HepG2 (cell line): ENCODE measurements around the gene CYTH1. TPM values are rescaled to one million over a fixed set of nuclear protein-coding genes. Genes with fewer than 3 reads are reported as not detected.

Experiments used
- ARNT ChIP-seq: fragments of 450-650 bp; IDR thresholded peaks from 2 replicates; pipeline ENCODE4 v1.6.1; 2017
- CEBPG ChIP-seq: IDR thresholded peaks from 2 replicates; pipeline ENCODE4 v1.6.1; 2016
- CENPBD1 ChIP-seq: sonication (generic); formaldehyde crosslinking; IDR thresholded peaks from 2 replicates; pipeline ENCODE4 v1.8.0; 2022; ENCODE audit warnings: missing genetic modification reagents, low read depth, mild to moderate bottlenecking, borderline replicate concordance
- CENPT ChIP-seq: sonication (generic); formaldehyde crosslinking; IDR thresholded peaks from 2 replicates; pipeline ENCODE4 v1.8.0; 2022; ENCODE audit warnings: low read depth, mild to moderate bottlenecking, moderate library complexity, missing genetic modification reagents
- GTF2F1 ChIP-seq: fragments of 150-350 bp; IDR thresholded peaks from 2 replicates; pipeline ENCODE4 v1.6.1; 2014; ENCODE audit warnings: low read length
- GTF3A ChIP-seq: sonication (generic); formaldehyde crosslinking; conservative IDR thresholded peaks from 2 replicates; pipeline ENCODE4 v1.4.0; 2020; ENCODE audit warnings: mild to moderate bottlenecking, missing genetic modification reagents
- MAF1 ChIP-seq: sonication (generic); formaldehyde crosslinking; IDR thresholded peaks from 2 replicates; pipeline ENCODE4 v1.5.0; 2020; ENCODE audit warnings: missing genetic modification reagents, borderline replicate concordance
- NONO ChIP-seq, 2 experiments: fragments of 450-650 bp in 1 of 2; sonication (generic) in 1 of 2; formaldehyde crosslinking in 1 of 2; IDR thresholded peaks in 1 of 2; conservative IDR thresholded peaks in 1 of 2; 2 replicates each; pipeline versions ENCODE4 v1.6.1 to v1.8.0; 2017 to 2022; ENCODE audit warnings: mild to moderate bottlenecking in 1 of 2, missing genetic modification reagents in 1 of 2, moderate library complexity in 1 of 2
- POLR2A ChIP-seq, 2 experiments: IDR thresholded peaks; 2 replicates each; pipeline ENCODE4 v1.6.1; 2011; ENCODE audit warnings: low read depth in 2 of 2, low read length in 2 of 2, mild to moderate bottlenecking in 1 of 2, moderate library complexity in 1 of 2; ENCODE audit not compliant: insufficient read depth in 1 of 2
- RBM22 ChIP-seq: fragments of 200-400 bp; formaldehyde crosslinking; optimal IDR thresholded peaks from 2 replicates; pipeline ENCODE3; 2017; ENCODE audit warnings: mild to moderate bottlenecking, low read length, moderate library complexity
- RXRA ChIP-seq: sonication (generic); formaldehyde crosslinking; IDR thresholded peaks from 2 replicates; pipeline ENCODE4 v1.5.1; 2020; ENCODE audit warnings: missing genetic modification reagents
- THRA ChIP-seq: sonication (generic); formaldehyde crosslinking; IDR thresholded peaks from 2 replicates; pipeline ENCODE4 v1.4.0; 2020; ENCODE audit warnings: missing genetic modification reagents, borderline replicate concordance
- TRAFD1 ChIP-seq: sonication (generic); formaldehyde crosslinking; IDR thresholded peaks from 2 replicates; pipeline ENCODE4 v1.5.1; 2020; ENCODE audit warnings: missing genetic modification reagents, mild to moderate bottlenecking, borderline replicate concordance
- TRIM22 ChIP-seq: fragments of 450-650 bp; IDR thresholded peaks from 2 replicates; pipeline ENCODE4 v1.6.1; 2017
- ZBTB7A ChIP-seq: sonication (generic); formaldehyde crosslinking; IDR thresholded peaks from 2 replicates; pipeline ENCODE4 v1.8.0; 2022; ENCODE audit warnings: mild to moderate bottlenecking, missing genetic modification reagents
- ZKSCAN1 ChIP-seq: fragments of 150-350 bp; IDR thresholded peaks from 2 replicates; pipeline ENCODE4 v1.6.1; 2014; ENCODE audit warnings: low read length
- ZNF224 ChIP-seq: sonication (generic); formaldehyde crosslinking; IDR thresholded peaks from 2 replicates; pipeline ENCODE4 v1.5.0; 2020; ENCODE audit warnings: mild to moderate bottlenecking, missing genetic modification reagents
- ZNF230 ChIP-seq: sonication (generic); formaldehyde crosslinking; IDR thresholded peaks from 2 replicates; pipeline ENCODE4 v1.4.0; 2020; ENCODE audit warnings: mild to moderate bottlenecking, missing genetic modification reagents
- ZNF24 ChIP-seq: fragments of 450-650 bp; IDR thresholded peaks from 2 replicates; pipeline ENCODE4 v1.6.1; 2017; ENCODE audit warnings: antibody characterized with exemption, mild to moderate bottlenecking
- ZNF335 ChIP-seq: sonication (generic); formaldehyde crosslinking; IDR thresholded peaks from 2 replicates; pipeline ENCODE4 v1.4.0; 2020; ENCODE audit warnings: missing genetic modification reagents
- ZNF33A ChIP-seq: sonication (generic); formaldehyde crosslinking; IDR thresholded peaks from 2 replicates; pipeline ENCODE4 v1.5.1; 2020; ENCODE audit warnings: missing genetic modification reagents, mild to moderate bottlenecking, moderate library complexity, borderline replicate concordance
- ZNF670 ChIP-seq: sonication (generic); formaldehyde crosslinking; IDR thresholded peaks from 2 replicates; pipeline ENCODE4 v1.8.0; 2022; ENCODE audit warnings: mild to moderate bottlenecking, missing genetic modification reagents, borderline replicate concordance
- polyA plus RNA-seq, 8 experiments: library from polyadenylated mRNA; depleted of rRNA in 3 of 8; stranded (reverse) in 7 of 8; unstranded in 1 of 8; fragments of >200 nt; fragmentation: Illumina TruSeq in 4 of 8; extraction: Trizol in 4 of 8; gene quantifications; 2 replicates each; pipeline versions ENCODE4 v1.2.1 to v1.2.3, GENCODE V29; 2011 to 2016; ENCODE audit warnings: low read depth in 4 of 8, missing spikeins in 1 of 8, mixed read lengths in 1 of 8; ENCODE audit not compliant: insufficient read depth in 1 of 8
- total RNA-seq, 5 experiments: library from RNA; depleted of rRNA; stranded (reverse); fragments of >200 nt; fragmentation: Illumina TruSeq; extraction: Trizol; gene quantifications; 2 replicates each; pipeline ENCODE4 v1.2.3, GENCODE V29; 2016; ENCODE audit warnings: low read depth in 1 of 5
- TF ChIP-seq, protein P1 (sequence below): sonication (generic); formaldehyde crosslinking; IDR thresholded peaks from 2 replicates; pipeline ENCODE4 v1.4.0; 2020; ENCODE audit warnings: missing genetic modification reagents
- TF ChIP-seq, protein P2 (sequence below): sonication (generic); IDR thresholded peaks from 2 replicates; pipeline ENCODE4 v1.6.1; 2016; ENCODE audit warnings: low read depth, borderline replicate concordance

CYTH1 gene
- total and polyA plus RNA-seq, 2 of the 13 experiments (the other 11 are each of a cell fraction or from before 2014, with no cell fraction given): 20.1 to 48.9 TPM

DNA sequence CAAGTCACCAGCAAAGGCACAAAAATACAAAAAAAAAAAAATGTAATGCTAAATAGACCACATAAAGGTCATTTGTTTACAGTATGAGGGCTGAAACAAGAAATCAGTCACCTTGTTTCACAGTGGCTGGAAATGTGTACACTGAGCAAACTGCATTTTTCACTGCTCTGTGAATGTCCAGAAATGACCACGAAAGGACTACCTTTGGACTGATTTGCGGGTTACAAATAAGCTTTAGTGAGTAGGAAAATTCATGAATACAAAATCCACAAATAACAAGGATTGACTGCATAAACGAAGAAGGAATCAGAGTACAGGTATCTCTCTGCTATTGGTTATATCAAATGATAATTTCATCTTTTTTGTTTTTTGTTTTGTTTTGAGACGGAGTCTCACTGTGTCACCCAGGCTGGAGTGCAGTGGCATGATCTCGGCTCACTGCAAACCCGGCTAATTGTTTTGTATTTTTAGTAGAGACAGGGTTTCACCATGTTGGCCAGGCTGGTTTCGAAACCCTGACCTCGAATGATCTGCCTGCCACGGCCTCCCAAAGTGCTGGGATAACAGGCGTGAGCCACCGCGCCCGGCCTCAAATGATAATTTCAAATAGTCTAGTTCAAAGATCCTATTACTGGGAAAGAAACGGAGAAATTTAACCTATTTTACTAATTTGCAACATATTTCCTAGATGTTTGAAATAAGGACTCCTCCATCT is 30.5 kb downstream of the CYTH1 start (continued):
- TF ChIP-seq MAF1 (CRISPR knock-in tag) (no peak; the same call in 1 of the 2 replicates), ARNT (no peak), ZNF224 (no peak), RBM22 (no peak), ZNF230 (CRISPR knock-in tag) (no peak), THRA (CRISPR knock-in tag) (peak; percentile 95), CEBPG (CRISPR knock-in tag) (peak; percentile 75), RXRA (CRISPR knock-in tag) (peak; percentile 97), ZNF24 (no peak), ZNF670 (CRISPR knock-in tag) (0 out of 2 replicates have a peak, but pooled peaks have one; percentile 84), CENPT (CRISPR knock-in tag) (no peak), ZBTB7A (no peak), GTF3A (CRISPR knock-in tag) (no peak), ZKSCAN1 (no peak), ZNF335 (no peak), POLR2A (IDR thresholded peaks at IDR 0.05; ENCODE audit: insufficient read depth in 1 of 2, low read depth in 2 of 2, low read length in 2 of 2) (peak in 1 of 2 experiments; percentile 38; a peak in 1 of 4 replicates), ZNF33A (peak; percentile 93; the same call in 1 of the 2 replicates), NONO (IDR thresholded peaks at IDR 0.05) (no peak), NONO (CRISPR knock-in tag; conservative IDR thresholded peaks at IDR 0.05) (peak; percentile 53), GTF2F1 (no peak), CENPBD1 (no peak), TRIM22 (no peak), TRAFD1 (CRISPR knock-in tag) (no peak)
- TF ChIP-seq, protein P1, sequence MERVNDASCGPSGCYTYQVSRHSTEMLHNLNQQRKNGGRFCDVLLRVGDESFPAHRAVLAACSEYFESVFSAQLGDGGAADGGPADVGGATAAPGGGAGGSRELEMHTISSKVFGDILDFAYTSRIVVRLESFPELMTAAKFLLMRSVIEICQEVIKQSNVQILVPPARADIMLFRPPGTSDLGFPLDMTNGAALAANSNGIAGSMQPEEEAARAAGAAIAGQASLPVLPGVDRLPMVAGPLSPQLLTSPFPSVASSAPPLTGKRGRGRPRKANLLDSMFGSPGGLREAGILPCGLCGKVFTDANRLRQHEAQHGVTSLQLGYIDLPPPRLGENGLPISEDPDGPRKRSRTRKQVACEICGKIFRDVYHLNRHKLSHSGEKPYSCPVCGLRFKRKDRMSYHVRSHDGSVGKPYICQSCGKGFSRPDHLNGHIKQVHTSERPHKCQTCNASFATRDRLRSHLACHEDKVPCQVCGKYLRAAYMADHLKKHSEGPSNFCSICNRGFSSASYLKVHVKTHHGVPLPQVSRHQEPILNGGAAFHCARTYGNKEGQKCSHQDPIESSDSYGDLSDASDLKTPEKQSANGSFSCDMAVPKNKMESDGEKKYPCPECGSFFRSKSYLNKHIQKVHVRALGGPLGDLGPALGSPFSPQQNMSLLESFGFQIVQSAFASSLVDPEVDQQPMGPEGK (CRISPR knock-in tag): no peak
- TF ChIP-seq, protein P2, sequence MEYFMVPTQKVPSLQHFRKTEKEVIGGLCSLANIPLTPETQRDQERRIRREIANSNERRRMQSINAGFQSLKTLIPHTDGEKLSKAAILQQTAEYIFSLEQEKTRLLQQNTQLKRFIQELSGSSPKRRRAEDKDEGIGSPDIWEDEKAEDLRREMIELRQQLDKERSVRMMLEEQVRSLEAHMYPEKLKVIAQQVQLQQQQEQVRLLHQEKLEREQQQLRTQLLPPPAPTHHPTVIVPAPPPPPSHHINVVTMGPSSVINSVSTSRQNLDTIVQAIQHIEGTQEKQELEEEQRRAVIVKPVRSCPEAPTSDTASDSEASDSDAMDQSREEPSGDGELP: no peak
